Neural crest cell (in vitro differentiated cells): ENCODE results near the gene C7orf25. TPM values are rescaled to one million over a fixed set of nuclear protein-coding genes. Genes with fewer than 3 reads are reported as not detected.

ENCODE experiments used
- DNase-seq: peaks from one replicate; pipeline ENCODE4 v3.0.0; 2021; ENCODE audit warnings: low read depth, mixed read lengths, low spot score
- H3K27ac Mint-ChIP-seq: one replicate; pipeline ENCODE4 v1.8.0; 2021; ENCODE audit warnings: mild to moderate bottlenecking, mixed read lengths; ENCODE audit not compliant: unreplicated experiment
- H3K27me3 Mint-ChIP-seq: 2 replicates; pipeline ENCODE4 v1.8.0; 2021; ENCODE audit warnings: low read depth, mild to moderate bottlenecking, mixed read lengths
- H3K36me3 Mint-ChIP-seq: 2 replicates; pipeline ENCODE4 v1.8.0; 2021; ENCODE audit warnings: low read depth, mild to moderate bottlenecking, mixed read lengths
- H3K4me1 Mint-ChIP-seq: 2 replicates; pipeline ENCODE4 v1.8.0; 2021; ENCODE audit warnings: mixed read lengths
- H3K4me3 Mint-ChIP-seq: one replicate; pipeline ENCODE4 v1.8.0; 2021; ENCODE audit warnings: mild to moderate bottlenecking, mixed read lengths
- H3K9me3 Mint-ChIP-seq: 2 replicates; pipeline ENCODE4 v1.8.0; 2021; ENCODE audit warnings: mixed read lengths
- CTCF ChIP-seq: fragments of 200-600 bp; sonication (generic); conservative IDR thresholded peaks from 2 replicates; pipeline ENCODE4 v1.5.0; 2021; ENCODE audit warnings: antibody characterized with exemption, mild to moderate bottlenecking
- total RNA-seq: library from RNA; stranded (reverse); gene quantifications from 2 replicates; pipeline ENCODE4 v1.2.1, GENCODE V29; 2021

The C7orf25 gene
- total RNA-seq, 1 donor from 2014 or later, result 3.7 TPM

- H3K9me3 Mint-ChIP-seq, result no peaks in the 10 kb centered on the region
- peak overlapping the region; percentile 17 for H3K4me3 Mint-ChIP-seq
- H3K36me3 Mint-ChIP-seq, result peaks cover 13% of the 10 kb centered on the region
- H3K4me1 Mint-ChIP-seq, result peaks cover 19% of the 10 kb centered on the region
- no peak for DNase-seq
- H3K27me3 Mint-ChIP-seq, result no peaks in the 10 kb centered on the region
- H3K27ac Mint-ChIP-seq, result no peak overlapping the region
- TF ChIP-seq CTCF, result no peak
Measured at GRCh38 chr7:42915356-42915755, 3.5 kb upstream of the C7orf25 start.

- Mint-ChIP-seq H3K9me3 (no peaks in the 10 kb centered on the region), H3K27me3 (no peaks in the 10 kb centered on the region), H3K27ac (no peak overlapping the region), H3K36me3 (peaks cover 10% of the 10 kb centered on the region), H3K4me1 (peaks cover 24% of the 10 kb centered on the region), H3K4me3 (no peak overlapping the region)
- no peak for DNase-seq
- TF ChIP-seq CTCF, result no peak
Measured at GRCh38 chr7:42914421-42915045, 2.7 kb upstream of the C7orf25 start.

GRCh38 chr7:42914009-42914408, 2.1 kb upstream of the C7orf25 start:
- Mint-ChIP-seq H3K4me1 (peaks cover 24% of the 10 kb centered on the region), H3K27ac (peak overlapping the region; percentile 79), H3K9me3 (no peaks in the 10 kb centered on the region), H3K27me3 (no peaks in the 10 kb centered on the region), H3K4me3 (no peak overlapping the region), H3K36me3 (peaks cover 10% of the 10 kb centered on the region)
- DNase-seq, result no peak
- TF ChIP-seq CTCF, result no peak

GRCh38 chr7:42913591-42913990, 1.7 kb upstream of the C7orf25 start:
- Mint-ChIP-seq H3K27ac (peak overlapping the region; percentile 79), H3K36me3 (peaks cover 10% of the 10 kb centered on the region), H3K4me3 (no peak overlapping the region), H3K9me3 (no peaks in the 10 kb centered on the region), H3K27me3 (no peaks in the 10 kb centered on the region), H3K4me1 (peaks cover 24% of the 10 kb centered on the region)
- no peak for TF ChIP-seq CTCF
- no peak for DNase-seq

GRCh38 chr7:42910306-42910705, 1.6 kb downstream of the C7orf25 start:
- Mint-ChIP-seq H3K4me1 (peaks cover 24% of the 10 kb centered on the region), H3K27me3 (no peaks in the 10 kb centered on the region), H3K4me3 (peak overlapping the region; percentile 44), H3K9me3 (no peaks in the 10 kb centered on the region), H3K27ac (no peak overlapping the region), H3K36me3 (peaks cover 2% of the 10 kb centered on the region)
- TF ChIP-seq CTCF, result no peak
- DNase-seq, result no peak
